GM18526 (cell line): ENCODE data around the gene GRK6.

Experiments
- POLR2A ChIP-seq: IDR thresholded peaks from 3 replicates; pipeline ENCODE4 v1.6.1; 2011; ENCODE audit not compliant: insufficient read length; ENCODE audit errors: extremely low read depth

Gene GRK6

DNA sequence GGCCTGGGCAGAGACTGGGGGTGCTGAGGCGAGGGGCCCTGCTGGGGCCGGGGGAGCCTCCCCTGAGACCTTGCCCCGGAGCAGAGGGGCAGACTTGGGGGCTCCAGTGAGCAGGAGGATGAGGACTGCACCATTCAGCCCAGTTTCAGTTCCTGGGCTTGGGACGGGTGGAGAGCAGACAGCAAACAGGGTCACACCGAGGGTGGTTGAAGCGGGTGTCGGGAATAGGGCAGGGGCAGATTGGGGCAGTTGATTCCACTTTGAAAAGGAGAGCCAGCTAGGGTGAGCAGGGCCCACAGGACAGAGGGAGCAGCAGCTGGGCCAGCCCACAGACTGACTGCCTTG, 4.5 kb downstream of the GRK6 start:
- no peak for TF ChIP-seq POLR2A

GRCh38 chr5:177431317-177432142, 5.1 kb downstream of the GRK6 start:
- TF ChIP-seq POLR2A = no peak

DNA sequence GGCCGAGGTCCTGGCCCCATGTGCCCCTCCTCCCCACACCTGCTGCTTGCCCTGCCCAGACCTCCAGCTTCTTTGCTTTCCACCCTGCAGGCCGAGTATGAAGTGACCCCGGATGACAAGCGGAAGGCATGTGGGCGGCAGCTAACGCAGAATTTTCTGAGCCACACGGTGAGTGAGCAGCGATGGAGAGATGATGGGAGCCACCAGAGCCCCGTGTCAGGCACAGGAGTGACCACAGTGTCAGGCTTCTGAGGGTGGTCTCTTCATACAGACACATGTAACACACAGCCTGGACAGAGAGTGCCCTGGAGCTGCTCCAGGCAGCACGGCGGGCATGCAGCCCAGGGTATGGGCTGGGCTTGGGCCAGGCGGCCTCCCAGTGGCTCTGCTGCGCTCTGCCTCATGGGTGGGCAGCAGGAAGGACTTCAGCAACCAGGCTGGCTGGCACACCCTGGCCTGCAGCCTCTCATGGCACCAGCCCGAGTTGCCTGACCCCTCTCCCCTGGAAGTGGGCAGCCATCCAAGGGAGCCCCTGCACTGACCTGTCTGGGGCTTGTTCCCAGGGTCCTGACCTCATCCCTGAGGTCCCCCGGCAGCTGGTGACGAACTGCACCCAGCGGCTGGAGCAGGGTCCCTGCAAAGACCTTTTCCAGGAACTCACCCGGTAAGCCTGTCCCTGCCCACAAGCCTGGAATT, 5.8 kb downstream of the GRK6 start:
- no peak for TF ChIP-seq POLR2A

DNA sequence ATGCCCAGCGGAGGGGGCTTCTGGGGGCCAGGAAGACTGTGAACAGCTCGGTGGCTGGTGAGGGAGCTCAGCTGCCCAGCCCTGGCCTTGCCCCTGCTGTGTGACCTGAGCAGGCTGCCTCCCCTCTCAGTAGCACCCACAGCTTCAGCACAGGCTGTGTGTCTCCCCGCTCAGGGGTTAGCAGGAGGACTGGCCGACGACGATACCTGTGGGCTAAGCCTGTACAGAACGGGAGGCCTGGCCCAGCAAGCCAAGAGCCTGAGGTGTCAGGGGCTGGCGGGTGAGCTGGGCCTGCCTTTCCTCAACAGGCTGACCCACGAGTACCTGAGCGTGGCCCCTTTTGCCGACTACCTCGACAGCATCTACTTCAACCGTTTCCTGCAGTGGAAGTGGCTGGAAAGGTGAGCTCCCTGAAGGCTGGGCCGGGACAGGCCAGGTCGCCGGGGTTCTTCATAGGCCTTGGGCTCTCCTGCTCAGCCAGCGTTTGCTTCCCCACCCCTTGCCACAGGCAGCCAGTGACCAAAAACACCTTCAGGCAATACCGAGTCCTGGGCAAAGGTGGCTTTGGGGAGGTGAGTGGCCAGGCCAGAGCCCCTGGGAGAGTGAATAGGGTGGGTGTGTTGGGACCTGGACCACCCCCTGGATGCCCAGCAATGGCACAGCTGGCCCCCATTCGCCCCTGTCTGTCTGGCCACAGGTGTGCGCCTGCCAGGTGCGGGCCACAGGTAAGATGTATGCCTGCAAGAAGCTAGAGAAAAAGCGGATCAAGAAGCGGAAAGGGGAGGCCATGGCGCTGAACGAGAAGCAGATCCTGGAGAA, 6.6 kb downstream of the GRK6 start:
- no peak for TF ChIP-seq POLR2A

DNA sequence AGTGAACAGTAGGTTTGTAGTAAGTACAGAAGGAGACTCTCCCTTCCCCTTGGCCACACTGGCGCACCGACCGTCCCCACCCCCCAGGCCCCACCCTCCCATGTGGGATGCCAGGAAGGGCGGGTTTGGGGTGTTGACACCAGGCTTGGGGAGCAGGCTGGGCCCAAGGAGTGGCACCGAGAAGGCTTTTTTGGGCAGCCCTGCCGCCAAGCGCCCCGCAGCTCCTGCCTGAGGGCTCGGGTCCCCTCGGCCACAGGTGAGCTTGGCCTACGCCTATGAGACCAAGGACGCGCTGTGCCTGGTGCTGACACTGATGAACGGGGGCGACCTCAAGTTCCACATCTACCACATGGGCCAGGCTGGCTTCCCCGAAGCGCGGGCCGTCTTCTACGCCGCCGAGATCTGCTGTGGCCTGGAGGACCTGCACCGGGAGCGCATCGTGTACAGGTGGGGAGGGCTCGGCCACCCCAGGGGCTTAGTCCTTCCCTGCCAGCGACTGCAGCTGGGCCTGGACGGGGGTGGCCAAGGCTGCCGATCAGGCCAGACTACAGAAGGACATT, 7.3 kb downstream of the GRK6 start:
- peak; percentile 16 for TF ChIP-seq POLR2A

DNA sequence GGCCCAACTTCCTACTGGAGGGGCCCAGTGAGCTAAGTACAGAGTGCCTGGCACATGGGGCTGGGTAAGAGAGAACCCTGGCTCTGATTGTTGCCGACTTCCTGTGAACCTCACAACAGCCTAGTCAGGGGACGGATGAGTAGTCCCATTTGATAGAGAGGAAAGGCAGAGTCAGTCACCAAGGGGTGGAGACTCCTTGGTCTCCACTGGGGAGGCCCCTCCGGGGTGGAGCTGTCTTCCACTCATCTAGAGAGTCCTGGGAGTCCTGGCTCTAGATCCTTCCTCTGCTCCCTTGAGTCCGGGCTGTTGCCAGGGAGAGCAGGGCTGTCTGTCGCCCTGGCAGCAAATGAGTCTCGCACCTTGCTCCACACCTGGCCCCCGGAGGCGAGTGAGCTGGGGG, 8.0 kb downstream of the GRK6 start:
- TF ChIP-seq POLR2A = no peak

- TF ChIP-seq POLR2A = no peak
Measured at GRCh38 chr5:177434942-177435738, 8.7 kb downstream of the GRK6 start.

DNA sequence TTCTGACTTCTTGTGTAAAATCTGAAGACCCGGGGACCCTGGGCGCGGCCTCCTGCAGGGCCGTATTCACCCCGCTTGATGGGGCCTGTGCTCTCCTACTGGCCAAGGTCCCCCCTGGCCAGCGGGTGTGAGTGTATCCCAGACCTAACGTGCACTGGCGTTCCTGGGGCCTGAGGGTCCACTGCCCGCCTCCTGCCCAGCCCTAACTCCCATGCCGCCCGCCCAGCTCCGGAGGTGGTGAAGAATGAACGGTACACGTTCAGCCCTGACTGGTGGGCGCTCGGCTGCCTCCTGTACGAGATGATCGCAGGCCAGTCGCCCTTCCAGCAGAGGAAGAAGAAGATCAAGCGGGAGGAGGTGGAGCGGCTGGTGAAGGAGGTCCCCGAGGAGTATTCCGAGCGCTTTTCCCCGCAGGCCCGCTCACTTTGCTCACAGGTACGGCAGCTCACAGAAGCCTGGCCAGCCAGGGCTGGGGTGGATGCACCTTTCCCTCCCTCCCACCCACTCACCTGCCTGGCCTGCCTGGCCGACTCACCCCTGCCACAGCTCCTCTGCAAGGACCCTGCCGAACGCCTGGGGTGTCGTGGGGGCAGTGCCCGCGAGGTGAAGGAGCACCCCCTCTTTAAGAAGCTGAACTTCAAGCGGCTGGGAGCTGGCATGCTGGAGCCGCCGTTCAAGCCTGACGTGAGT, 9.5 kb downstream of the GRK6 start:
- no peak for TF ChIP-seq POLR2A

GRCh38 chr5:177437623-177438022, 11.1 kb downstream of the GRK6 start:
- TF ChIP-seq POLR2A = no peak

GRCh38 chr5:177438468-177438867, 12.0 kb downstream of the GRK6 start:
- TF ChIP-seq POLR2A = no peak

- TF ChIP-seq POLR2A = no peak
Measured at GRCh38 chr5:177439518-177440053, 13.1 kb downstream of the GRK6 start.

GRCh38 chr5:177440211-177440989, 13.9 kb downstream of the GRK6 start:
- no peak for TF ChIP-seq POLR2A
